Activated CD8-positive, alpha-beta memory T cell treated with anti-CD3 and anti-CD28 coated beads, Interleukin-2, amount 50 U/mL, for 4 hours (primary cell): Measurements from ENCODE around the gene TOR1AIP2.
"Not testable (repeated sequence)": the region's sequence is repeated elsewhere in the genome, so short reads cannot be mapped to it uniquely, and the experiment has no call there.

Experiments
- DNase-seq: peaks from one replicate; pipeline ENCODE4 v3.0.0-alpha.2; 2020

The TOR1AIP2 gene

GRCh38 chr1:179805291-179806195 is 72.1 kb downstream of the TOR1AIP2 start:
- DNase-seq = no peak

DNA sequence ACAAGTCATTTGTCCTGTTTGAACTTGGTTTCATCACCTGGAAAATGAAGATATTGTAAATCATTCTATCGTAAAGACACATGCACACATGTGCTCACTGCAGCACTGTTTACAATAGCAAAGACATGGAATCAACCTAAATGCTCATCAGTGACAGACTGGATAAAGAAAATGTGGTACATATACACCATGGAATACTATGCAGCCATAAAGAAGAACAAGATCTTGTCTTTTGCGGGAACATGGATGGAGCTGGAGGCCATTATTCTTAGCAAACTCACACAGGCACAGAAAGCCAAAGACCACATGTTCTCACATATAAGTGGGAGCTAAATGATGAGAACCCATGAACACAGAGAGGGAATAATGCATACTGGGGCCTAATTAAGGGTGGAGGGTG is 73.2 kb downstream of the TOR1AIP2 start:
- DNase-seq = not testable (repeated sequence)

GRCh38 chr1:179803918-179804317 is 73.7 kb downstream of the TOR1AIP2 start:
- DNase-seq = no peak

GRCh38 chr1:179803104-179803503 is 74.5 kb downstream of the TOR1AIP2 start:
- no peak for DNase-seq

- no peak for DNase-seq
Observed at GRCh38 chr1:179800481-179800880, 77.1 kb downstream of the TOR1AIP2 start.

DNA sequence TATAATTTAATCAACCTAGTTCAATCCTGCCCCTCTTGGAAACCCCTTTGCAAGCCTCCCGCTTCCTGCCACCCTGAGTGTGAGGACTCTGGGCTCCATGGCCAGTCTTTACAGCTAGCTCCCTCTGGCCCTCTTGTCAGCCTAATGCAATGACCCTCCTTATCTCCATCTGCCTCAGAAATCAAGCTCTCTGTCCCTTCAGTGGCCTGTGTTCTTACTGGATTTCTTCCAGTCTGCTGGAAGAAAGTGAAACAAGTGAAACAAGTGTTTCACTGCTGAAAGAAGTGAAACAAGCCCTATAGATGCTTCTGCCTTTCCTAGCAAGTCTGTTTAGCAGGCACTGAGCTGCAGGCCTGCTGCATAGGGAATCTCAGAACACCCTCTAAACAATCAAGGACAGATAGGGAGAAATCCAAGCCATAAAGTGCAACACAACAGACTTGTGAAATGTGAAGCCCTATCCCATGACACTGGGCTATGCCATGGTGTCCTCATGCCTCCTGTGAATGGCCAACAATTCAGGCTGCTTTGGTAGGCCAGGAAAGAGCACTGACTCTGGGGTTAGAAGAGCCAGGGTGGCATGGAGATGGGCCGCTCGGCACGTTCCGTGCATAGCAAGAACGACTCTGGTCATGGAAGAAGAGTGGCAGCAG is 78.6 kb downstream of the TOR1AIP2 start:
- DNase-seq = no peak

DNA sequence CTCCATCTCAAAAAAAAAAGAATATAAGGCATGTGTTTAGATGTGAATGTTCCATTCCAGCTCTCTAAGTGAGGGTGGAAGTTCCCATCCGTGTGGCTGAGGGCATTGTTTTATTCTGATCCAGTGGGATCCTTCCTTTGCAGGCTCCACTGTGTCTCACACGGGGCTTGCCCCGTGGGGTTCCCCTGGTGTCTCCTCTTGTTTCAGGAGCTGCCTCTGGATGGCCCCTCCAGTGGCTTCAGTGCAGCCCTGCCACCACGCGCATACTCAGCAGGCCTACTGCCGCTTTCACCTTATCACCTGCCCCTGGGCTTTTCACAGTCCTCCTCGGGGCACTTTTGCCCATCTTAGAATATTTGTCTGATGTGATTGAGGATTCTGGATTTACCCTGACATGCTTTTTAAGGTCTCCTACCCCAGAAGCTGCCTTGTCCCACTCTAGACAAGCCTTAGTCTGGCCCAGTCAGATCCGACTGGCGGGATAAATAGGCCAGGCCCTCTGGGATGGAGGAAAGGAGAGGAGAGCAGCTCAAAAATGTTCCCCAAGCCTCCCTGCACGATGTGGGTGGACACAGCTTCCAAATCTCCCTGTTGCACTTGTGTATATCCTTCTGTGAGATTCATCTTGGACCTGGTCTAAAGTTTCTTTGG is 79.3 kb downstream of the TOR1AIP2 start:
- no peak for DNase-seq

DNA sequence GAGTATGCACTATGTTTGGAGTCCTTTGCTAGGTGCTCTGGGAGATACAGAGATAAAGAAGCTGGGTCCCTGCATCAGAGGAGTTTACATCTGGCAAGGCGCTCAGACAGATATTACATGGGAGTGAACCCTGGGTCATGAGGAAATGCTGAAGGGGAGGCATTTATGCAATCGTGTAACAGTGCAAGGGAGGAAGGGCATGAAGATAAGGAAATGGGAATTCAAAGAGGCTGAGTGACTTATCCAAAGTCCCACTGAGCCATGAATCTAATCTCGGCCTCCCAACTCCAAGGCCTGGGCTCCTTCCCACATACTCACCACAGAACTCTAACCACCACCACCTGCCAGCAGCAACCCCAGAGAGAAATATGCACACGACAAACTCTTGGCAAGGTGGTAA is 82.9 kb downstream of the TOR1AIP2 start:
- no peak for DNase-seq

DNA sequence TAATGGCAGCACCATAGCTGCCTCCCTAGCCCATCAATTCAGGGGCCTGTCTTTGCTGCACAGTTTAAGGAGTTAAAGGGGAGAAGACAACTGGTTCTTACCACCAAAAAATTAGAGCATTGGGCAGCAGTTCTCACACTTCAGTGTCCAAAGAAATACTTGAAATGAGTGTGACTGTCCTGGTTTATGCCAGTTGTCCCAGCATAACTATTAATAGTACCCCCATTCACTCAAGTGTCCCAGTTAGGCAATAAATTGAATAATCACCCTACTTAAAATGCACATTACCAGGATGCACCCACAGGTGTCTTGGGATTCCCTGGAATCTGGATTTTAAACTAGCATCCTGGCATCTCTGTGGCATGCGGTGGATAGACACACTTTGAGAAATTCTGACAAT is 83.5 kb downstream of the TOR1AIP2 start:
- DNase-seq = no peak

DNA sequence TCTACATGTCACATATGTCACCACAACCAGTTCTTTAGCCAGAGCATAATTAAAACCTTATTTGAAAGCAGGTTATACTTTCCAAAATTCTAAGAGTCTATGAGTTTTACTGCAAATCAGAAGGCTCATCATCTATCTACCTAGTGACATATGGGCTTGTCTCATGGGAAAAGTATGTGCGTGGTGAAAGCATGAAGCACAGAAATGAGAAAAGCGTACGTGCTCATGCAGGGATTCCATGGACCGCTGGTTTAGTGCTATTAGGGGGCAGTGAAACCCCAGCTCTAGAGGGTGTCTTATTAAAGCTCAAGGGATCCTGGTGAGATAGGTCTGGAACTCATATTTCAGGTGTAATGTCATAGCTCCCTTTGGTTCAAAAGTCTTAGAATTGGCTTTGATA is 84.3 kb downstream of the TOR1AIP2 start:
- DNase-seq = no peak
